Activated T-helper 1 cell treated with anti-CD3 and anti-CD28 coated beads, Interleukin-12 subunit alpha, Interleukin-12 subunit beta, Interleukin-2, Interleukin-4 antibody, amounts not matched to agents 30 ng/mL and 10 ng/mL and 1 ng/mL, durations not matched to agents 14 hours and 24 hours and 36 hours (primary cell): Measurements from ENCODE around the gene MED1. TPM values are rescaled to one million over a fixed set of nuclear protein-coding genes. Genes with fewer than 3 reads are reported as not detected.
"Not testable (repeated sequence)": the region's sequence is repeated elsewhere in the genome, so short reads cannot be mapped to it uniquely, and the experiment has no call there.

Source experiments
- DNase-seq: peaks from one replicate; pipeline ENCODE4 v3.0.0; 2021; ENCODE audit warnings: low spot score
- H3K27ac Mint-ChIP-seq: one replicate; pipeline ENCODE4 v1.8.0; 2021; ENCODE audit warnings: mild to moderate bottlenecking, mixed read lengths
- H3K27me3 Mint-ChIP-seq: one replicate; pipeline ENCODE4 v1.8.0; 2022; ENCODE audit warnings: mild to moderate bottlenecking, moderate library complexity, mixed read lengths; ENCODE audit not compliant: insufficient read depth
- H3K36me3 Mint-ChIP-seq: one replicate; pipeline ENCODE4 v1.8.0; 2021; ENCODE audit warnings: low read depth, mixed read lengths
- H3K4me1 Mint-ChIP-seq: one replicate; pipeline ENCODE4 v1.8.0; 2021; ENCODE audit warnings: low read depth, mixed read lengths
- H3K4me3 Mint-ChIP-seq: one replicate; pipeline ENCODE4 v1.8.0; 2021; ENCODE audit warnings: mild to moderate bottlenecking, moderate library complexity, mixed read lengths
- H3K9me3 Mint-ChIP-seq: one replicate; pipeline ENCODE4 v1.8.0; 2021; ENCODE audit warnings: mixed read lengths
- intact Hi-C: fragments of 100-400 bp; cut with micrococcal nuclease; formaldehyde crosslinking; loops from one replicate; pipeline ENCODE4 v1.15.1; 2024
- total RNA-seq: library from RNA; stranded (reverse); gene quantifications from 2 replicates; pipeline ENCODE4 v1.2.3, GENCODE V29; 2022

MED1 gene
- total RNA-seq, 1 donor from 2014 or later, result 72.0 TPM

GRCh38 chr17:39367805-39368204 is 83.3 kb downstream of the MED1 start:
- H3K4me1 Mint-ChIP-seq, DNase-seq, H3K27me3 Mint-ChIP-seq, intact Hi-C loops, H3K36me3 Mint-ChIP-seq, H3K27ac Mint-ChIP-seq, H3K9me3 Mint-ChIP-seq, H3K4me3 Mint-ChIP-seq: not testable (repeated sequence)

- intact Hi-C loops, result no loop called here
- DNase-seq, result no peak
- H3K27me3 Mint-ChIP-seq, result no peaks in the 10 kb centered on the region
- no peaks in the 10 kb centered on the region for H3K36me3 Mint-ChIP-seq
- no peak overlapping the region for H3K27ac Mint-ChIP-seq
- no peaks in the 10 kb centered on the region for H3K4me1 Mint-ChIP-seq
- no peaks in the 10 kb centered on the region for H3K9me3 Mint-ChIP-seq
- H3K4me3 Mint-ChIP-seq, result no peak overlapping the region
Measured at GRCh38 chr17:39365872-39366271, 85.2 kb downstream of the MED1 start.

GRCh38 chr17:39365242-39365641 is 85.8 kb downstream of the MED1 start:
- Mint-ChIP-seq H3K36me3 (no peaks in the 10 kb centered on the region), H3K4me1 (no peaks in the 10 kb centered on the region), H3K4me3 (no peak overlapping the region), H3K27ac (no peak overlapping the region), H3K9me3 (no peaks in the 10 kb centered on the region), H3K27me3 (no peaks in the 10 kb centered on the region)
- intact Hi-C loops, result no loop called here
- DNase-seq, result no peak

GRCh38 chr17:39364236-39365025 is 86.6 kb downstream of the MED1 start:
- H3K4me1 Mint-ChIP-seq, result no peaks in the 10 kb centered on the region
- H3K9me3 Mint-ChIP-seq, result no peaks in the 10 kb centered on the region
- DNase-seq, result no peak
- no peaks in the 10 kb centered on the region for H3K27me3 Mint-ChIP-seq
- no peaks in the 10 kb centered on the region for H3K36me3 Mint-ChIP-seq
- H3K4me3 Mint-ChIP-seq, result no peak overlapping the region
- H3K27ac Mint-ChIP-seq, result no peak overlapping the region
- intact Hi-C loops, result no loop called here

GRCh38 chr17:39361064-39361463 is 90.0 kb downstream of the MED1 start:
- DNase-seq, result no peak
- H3K4me3 Mint-ChIP-seq, result no peak overlapping the region
- H3K36me3 Mint-ChIP-seq, result no peaks in the 10 kb centered on the region
- no peaks in the 10 kb centered on the region for H3K4me1 Mint-ChIP-seq
- intact Hi-C loops, result no loop called here
- no peak overlapping the region for H3K27ac Mint-ChIP-seq
- no peaks in the 10 kb centered on the region for H3K27me3 Mint-ChIP-seq
- no peaks in the 10 kb centered on the region for H3K9me3 Mint-ChIP-seq

- Mint-ChIP-seq H3K27ac (no peak overlapping the region), H3K4me3 (no peak overlapping the region), H3K36me3 (no peaks in the 10 kb centered on the region), H3K9me3 (no peaks in the 10 kb centered on the region), H3K27me3 (no peaks in the 10 kb centered on the region), H3K4me1 (no peaks in the 10 kb centered on the region)
- intact Hi-C loops, result no loop called here
- DNase-seq, result no peak
Measured at GRCh38 chr17:39360537-39360936, 90.5 kb downstream of the MED1 start.

GRCh38 chr17:39359994-39360393 is 91.1 kb downstream of the MED1 start:
- no peak overlapping the region for H3K27ac Mint-ChIP-seq
- no peak overlapping the region for H3K4me3 Mint-ChIP-seq
- no peak for DNase-seq
- H3K9me3 Mint-ChIP-seq, result no peaks in the 10 kb centered on the region
- no peaks in the 10 kb centered on the region for H3K36me3 Mint-ChIP-seq
- no peaks in the 10 kb centered on the region for H3K27me3 Mint-ChIP-seq
- intact Hi-C loops, result no loop called here
- no peaks in the 10 kb centered on the region for H3K4me1 Mint-ChIP-seq

- no peak for DNase-seq
- Mint-ChIP-seq H3K4me3 (no peak overlapping the region), H3K9me3 (no peaks in the 10 kb centered on the region), H3K27ac (no peak overlapping the region), H3K36me3 (no peaks in the 10 kb centered on the region), H3K4me1 (no peaks in the 10 kb centered on the region), H3K27me3 (no peaks in the 10 kb centered on the region)
- intact Hi-C loops, result no loop called here
Measured at GRCh38 chr17:39357986-39358385, 93.1 kb downstream of the MED1 start.

GRCh38 chr17:39357488-39357887 is 93.6 kb downstream of the MED1 start:
- H3K4me1 Mint-ChIP-seq, result no peaks in the 10 kb centered on the region
- no peaks in the 10 kb centered on the region for H3K9me3 Mint-ChIP-seq

More at GRCh38 chr17:39357488-39357887, 93.6 kb downstream of the MED1 start:
- DNase-seq, result no peak
- Mint-ChIP-seq H3K36me3 (no peaks in the 10 kb centered on the region), H3K27me3 (no peaks in the 10 kb centered on the region), H3K4me3 (no peak overlapping the region), H3K27ac (no peak overlapping the region)
- intact Hi-C loops, result no loop called here

Other genes starting within 250 kb of the MED1 start
- gene STAC2, start 225.3 kb downstream of the MED1 start, total RNA-seq, result 0.08 TPM in 1 of 2 replicates, not detected in the other
- gene FBXL20, start 49.6 kb downstream of the MED1 start, total RNA-seq, result 20.1 and 25.6 TPM in 2 replicates
- gene CDK12, start 10.2 kb upstream of the MED1 start, total RNA-seq, result 97.4 and 99.5 TPM in 2 replicates
- gene NEUROD2, start 156.7 kb upstream of the MED1 start, total RNA-seq, result not detected in 2 replicates
- not detected in 2 replicates for gene PPP1R1B, start 175.7 kb upstream of the MED1 start, total RNA-seq
- 54.7 and 65.3 TPM in 2 replicates for gene STARD3, start 185.9 kb upstream of the MED1 start, total RNA-seq
- 0.96 and 1.4 TPM in 2 replicates for gene TCAP, start 214.1 kb upstream of the MED1 start, total RNA-seq
- not detected in 2 replicates for gene PNMT, start 217.2 kb upstream of the MED1 start, total RNA-seq
- gene PGAP3, start 236.8 kb upstream of the MED1 start, total RNA-seq, result 14.4 and 16.9 TPM in 2 replicates
- 2.5 and 3.0 TPM in 2 replicates for gene ERBB2, start 248.8 kb upstream of the MED1 start, total RNA-seq